NCI-H524 (cell line): Measurements from ENCODE around the gene PIWIL1.
A peak's percentile ranks its signal among the peaks of the same experiment; 100 is the strongest.

Experiments
- DNase-seq, 2 experiments: peaks; one replicate each; lab custom pipeline; 2025; lab: John Stamatoyannopoulos, UW

The PIWIL1 gene

DNA sequence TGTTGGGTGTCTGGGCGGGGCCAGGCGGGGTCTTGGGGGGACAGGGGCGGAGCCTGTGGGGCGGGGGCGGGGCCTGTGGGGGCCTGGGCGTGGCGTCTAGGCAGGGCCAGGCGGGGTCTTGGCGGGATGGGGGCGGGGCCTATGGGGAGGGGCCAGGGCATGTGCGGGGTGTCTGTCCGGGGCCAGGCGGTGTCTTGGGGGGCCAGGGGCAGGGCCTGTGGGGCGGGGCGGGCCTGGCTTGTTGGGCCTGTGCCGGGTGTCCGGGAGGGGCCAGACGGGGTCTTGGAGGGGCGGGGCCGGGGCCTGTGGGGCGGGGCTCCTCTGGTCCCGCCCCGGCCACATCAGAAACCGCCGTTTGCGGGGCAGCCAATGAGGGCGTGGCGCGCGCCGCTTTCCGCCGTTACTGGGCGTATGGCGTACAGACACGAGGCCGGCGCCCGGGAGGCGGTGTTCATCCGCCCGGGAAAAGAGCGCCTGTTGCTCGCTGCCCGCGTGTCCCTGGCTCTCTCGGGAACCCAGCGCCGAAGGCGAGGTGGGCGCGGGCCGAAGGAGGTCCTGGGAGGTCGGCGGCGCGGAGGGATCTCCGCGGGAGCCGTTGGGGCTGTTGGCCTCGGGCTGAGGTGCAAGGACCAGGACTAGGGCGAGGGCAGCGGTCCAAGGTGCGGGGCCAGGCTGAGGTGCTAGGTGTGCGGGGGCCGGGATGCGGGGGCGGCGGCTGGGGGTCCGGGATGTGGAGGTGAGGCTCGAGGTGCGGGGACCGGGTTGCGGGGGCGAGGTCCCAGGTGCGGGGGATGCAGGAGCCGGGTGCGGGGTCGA is at the start of gene PIWIL1:
Gene PIWIL1 (plus strand): TSS at position 400 of the 816 bp plus-strand sequence. CDS start 4,705 bp downstream, outside the sequence.
- DNase-seq = no peak

DNA sequence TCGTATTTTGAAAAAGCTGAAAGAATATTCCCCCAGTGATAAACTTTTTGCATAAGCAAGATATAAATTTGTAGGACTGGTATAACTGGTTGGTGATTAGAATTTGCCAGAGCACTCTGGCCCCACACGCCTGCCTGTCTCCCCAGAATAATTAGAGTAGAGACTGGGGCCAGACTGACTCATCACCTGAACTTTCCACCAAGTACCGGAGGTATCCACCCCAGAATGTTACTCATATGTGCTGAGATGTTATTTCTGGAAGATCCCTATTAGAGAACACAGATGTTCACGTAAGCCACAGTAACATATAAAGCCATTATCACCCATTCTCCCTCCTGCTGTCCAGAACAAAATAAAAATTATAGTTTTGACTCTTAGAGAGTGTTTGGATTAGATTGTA is 49.5 kb upstream of the PIWIL1 start:
- DNase-seq = no peak

DNA sequence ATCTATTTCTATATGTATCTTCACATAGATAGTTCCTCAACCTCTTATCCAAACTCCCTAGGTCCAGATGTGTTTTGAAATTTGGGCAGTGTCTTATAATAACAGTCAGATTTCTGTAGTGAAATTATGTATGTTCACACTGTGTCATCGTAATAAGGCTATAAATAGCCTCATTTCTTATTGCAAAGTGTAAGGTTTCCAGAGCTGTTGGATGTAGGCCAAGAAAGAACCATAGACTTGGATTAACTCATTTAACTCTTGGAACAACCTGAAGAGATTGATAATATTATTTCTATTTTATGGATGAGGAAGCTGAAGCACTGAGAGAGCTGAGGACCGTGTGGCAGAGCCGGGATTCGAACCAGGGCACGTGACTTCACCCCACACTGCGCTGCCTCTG is 49.0 kb upstream of the PIWIL1 start:
- DNase-seq = peak in 1 of 2 experiments; percentile 15

DNA sequence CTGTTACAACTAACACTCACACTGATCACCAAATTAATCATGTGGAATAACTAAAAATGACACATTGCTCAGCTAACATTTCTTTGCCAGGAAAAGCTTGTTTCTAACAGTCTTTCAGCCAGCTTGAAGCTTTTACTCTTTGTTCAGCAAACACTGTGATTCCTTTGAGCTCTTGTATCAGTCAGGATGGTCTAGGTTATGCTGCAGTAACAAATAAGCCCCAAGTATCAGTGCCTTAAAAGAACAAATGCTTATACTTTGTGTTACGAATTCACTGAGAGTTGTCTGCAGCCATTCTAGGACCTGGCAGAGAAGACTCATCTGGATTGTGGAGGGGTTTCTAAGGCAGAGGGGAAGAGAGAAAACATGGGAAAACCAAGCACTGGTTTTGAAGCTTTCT is 47.6 kb upstream of the PIWIL1 start:
- no peak for DNase-seq

DNA sequence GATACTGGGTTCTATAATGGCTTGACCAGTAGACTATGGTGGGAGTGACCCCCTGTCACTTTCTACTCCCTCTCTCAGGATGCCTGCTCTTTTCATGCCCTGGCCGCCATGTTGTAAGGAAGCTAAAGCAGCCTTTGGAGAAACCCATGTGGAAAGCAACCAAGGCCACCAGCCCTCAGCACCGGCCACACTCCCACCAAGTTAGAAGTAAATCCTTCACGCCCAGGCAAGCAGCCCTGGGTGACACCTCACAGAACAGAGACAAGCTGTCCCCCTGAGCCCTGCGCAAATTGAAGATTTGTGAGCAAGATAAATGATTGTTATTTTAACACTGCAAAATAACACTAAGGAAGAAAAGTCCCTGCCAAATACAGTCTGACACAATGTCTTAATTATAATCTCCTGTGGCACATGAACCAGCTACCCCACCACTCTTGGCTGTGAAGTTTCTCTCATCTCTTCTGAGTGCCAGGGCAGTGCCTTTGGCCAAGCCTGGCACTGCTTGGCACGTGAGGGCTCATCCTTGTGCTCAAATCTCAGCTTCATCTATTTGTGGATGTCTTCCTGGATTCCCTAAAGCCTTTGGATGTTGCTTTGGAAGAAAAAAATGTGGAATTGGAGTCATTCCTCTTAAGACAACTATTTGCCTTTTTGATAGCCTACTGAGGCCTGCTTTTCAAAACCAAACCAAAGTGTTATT is 39.2 kb upstream of the PIWIL1 start:
- DNase-seq = no peak

DNA sequence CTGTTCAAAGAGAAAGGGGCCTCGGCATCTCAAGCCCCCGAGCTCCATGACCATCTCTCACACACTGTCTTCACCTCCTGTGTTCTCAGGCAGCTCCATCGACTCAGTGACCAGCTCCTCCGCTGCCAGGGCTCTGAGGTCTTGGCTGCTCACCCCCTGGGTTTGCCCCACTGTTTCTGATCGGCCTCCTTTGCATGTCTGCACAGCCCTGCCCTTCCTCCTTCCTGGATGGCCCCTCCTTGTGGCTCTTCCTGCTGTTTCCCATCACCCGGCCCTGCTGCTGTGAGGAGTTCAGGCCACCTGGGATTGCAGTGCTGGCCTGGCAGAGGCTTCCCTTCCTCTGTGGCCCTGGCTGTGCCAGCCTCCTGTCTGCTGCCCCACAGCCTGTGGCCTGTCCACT is 38.1 kb upstream of the PIWIL1 start:
- DNase-seq = no peak

DNA sequence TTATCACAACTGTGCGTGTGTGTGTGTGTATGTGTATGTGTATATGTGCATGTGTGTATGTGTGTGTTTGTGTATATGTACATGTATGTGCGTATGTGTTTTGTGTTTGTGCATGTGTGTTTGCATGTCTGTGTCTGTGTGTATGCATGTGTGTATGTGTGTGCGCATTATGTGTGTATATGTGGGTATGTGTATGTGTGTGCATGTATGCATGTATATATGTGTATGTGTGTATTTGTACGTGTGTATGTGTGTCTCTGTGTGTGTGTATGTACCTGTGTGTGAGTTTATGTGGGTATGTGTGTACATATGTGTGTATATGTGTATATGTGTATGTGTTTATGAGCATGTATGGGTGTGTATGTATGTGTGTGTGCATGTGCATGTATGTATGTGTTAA is 37.6 kb upstream of the PIWIL1 start:
- no peak for DNase-seq

DNA sequence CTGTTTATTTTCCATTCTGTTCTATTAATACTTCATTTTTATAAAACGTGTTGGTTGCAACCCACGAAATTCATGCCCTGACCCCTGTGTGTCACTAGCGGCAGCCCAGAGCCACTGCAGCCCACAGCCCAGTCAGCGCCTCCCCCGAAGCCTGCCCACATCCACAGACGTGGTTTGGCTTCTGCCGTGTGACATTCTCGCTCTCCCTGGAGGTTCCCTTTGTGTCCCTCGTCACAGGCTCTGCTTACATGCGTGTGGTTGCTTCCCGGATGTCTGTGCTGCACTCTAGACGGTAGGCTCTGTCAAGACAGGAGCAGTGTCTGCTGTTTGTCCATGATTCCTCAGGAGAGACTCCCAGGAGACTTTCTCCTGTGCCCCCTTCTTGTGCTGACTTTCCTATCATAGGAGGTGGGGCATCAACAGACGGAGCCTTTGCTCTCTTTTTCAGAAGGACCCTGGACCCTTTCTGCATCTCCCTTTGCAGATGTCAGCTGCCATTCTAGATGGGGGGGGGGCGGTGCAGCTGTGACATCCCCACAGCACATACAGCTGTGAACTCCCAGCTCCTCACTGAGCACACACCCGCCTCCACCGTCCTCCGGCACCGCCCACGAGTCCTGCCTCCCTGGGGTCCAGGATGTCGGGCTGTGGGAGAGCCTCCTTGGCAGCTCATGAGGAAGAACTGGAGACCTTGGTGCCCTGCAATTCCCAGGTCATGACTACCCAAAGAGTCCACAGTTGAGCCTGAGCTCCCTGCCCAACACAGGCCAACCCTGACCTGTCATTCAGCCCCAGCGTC is 36.8 kb upstream of the PIWIL1 start:
- no peak for DNase-seq

DNA sequence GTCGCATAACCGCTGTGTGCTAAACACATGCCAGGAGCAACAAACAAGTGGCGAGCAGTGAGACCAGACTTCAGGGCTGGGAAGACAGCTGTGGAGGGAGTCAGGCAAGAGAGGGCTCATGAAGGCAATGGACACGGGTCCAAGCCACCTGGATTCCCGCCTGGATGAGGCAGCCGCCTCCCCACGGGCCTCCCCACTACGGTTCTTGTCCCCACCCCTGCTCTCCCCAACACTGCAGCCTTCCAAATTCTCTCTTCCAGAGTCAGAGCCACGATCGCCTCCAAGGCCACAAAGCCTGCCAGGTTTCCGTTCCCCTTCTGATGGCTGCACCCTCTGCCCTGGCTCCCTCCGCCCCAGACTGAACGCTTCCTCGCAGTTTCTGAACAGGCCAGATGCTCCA is 36.1 kb upstream of the PIWIL1 start:
- no peak for DNase-seq

DNA sequence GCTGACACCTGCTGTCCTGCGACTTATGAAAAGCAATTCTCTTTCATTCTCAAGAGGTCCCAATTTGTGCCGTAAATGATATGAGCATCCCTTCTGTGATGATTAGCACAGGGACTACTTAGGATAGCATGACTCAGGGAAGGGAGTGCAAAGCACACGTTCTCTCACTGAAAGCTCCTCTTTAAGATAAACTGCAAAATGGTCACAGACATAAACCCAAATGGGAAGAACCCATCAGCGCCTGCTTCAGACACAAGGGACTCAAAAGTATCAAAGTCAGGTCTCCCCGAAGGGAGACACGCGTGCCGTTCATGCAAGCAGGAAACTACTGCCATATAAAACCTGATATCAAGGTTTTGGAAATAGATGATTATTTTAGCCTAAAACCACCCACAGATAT is 33.9 kb upstream of the PIWIL1 start:
- DNase-seq = peak in 1 of 2 experiments; percentile 31

DNA sequence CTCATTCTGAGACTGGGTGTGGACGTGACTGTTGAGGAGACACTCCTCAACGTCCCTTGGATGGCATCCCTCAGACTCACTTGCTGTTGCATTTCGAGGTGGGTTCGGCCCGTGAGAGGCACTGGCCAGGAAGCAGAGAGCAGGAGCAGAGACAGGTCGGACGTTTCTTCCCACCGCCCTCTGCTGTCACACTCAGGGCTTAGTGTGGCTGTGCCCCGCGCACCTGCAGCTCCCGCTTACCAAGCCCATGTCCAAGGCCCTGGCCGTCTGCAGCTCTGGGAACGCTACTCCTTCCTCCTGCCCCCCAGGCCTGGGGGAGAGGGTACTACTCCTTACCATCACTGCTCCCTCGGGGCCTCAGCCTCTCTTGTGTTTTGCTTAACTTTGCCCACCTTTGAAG is 29.8 kb upstream of the PIWIL1 start:
- DNase-seq = no peak

DNA sequence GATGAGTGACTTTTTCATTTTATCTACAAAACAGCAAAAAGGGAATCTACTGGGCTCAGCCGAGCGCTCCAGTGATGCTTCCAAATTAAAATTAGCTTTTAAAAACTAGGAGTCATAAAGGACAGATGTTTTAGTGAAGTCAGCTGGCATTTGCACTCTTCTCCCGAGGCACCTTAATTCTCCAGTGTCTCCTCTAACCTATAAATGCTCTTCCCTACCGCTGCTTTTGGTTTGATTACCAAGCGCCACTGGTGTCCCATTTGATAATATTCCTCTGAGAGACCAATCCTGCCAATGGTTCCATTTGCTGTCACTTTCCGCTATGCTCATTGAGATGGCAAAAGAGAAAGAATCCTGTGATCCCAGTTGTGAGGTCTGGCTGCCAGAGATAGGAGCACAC is 29.3 kb upstream of the PIWIL1 start:
- DNase-seq = no peak

DNA sequence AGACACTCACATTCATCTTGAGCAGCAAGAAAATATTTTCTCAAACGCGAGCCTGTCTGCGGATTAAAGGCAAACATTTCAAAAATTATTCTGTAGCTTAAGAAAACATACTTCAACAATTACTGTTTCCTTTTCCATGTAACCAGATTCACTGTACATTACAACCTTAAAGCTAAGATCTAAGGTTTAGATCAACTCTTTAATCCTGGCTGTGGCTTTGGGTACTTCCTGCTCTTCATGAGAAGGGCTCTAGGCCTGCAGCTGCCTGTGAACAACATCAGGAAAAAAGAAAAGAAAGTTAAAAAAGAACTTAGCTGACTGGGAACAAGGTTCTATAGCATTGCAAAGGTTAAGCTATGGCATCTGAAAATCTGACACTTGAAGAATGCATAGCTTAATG is 21.4 kb upstream of the PIWIL1 start:
- DNase-seq = no peak

DNA sequence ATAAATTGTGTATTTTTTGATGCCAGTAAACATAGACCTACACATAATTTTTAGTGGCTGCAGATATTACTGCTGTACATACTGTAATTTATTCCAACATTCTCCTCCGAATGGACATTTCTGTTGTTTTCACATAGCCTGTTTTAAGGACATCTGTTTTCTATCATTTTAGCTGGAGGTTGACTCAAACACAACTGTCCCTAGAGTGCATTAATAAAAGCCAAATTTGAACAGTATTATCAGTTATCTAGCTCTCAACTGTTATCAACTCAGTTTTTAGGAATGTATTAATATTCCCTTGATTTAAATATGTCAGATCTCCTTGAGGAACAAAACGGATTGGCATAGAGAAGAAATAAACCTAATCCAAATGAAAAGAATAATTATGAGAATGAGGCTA is 17.2 kb upstream of the PIWIL1 start:
- no peak for DNase-seq

DNA sequence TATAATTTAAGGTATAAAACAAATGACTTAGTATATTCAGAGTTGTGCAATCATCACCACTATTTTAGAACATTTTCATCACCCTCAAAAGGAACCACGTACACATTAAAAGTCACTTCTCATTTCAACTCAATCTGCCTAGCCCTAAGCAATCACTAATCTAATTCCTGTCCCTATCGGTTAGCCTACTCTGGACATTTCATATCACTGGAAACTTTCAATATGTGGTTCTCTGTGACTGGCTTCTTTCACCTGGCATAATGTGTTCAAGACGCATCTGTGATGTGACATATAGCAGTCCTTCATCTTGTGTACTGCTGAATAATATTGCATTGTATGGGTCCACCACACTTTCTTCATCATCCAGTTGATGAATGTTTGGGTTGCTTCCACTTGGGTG is 15.4 kb upstream of the PIWIL1 start:
- DNase-seq = no peak

DNA sequence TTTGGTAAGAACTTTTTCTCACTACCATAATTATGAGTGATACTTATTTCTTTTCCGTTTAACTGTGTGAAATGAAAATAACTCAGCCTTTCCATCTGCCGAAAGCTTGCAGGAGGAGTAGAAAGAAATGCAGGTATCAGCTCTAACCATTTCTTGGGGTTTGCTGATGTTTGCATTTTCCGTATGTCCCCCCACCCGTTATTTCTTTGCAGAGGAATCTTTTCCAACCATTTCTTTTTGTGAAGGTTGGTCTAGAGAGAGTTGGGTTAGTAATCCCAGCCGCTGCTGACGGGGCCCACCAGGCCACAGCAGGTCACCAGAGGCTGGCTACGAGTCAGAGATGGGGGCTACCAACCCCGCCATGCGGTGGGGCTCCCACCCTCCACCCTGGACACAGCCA is 7.0 kb upstream of the PIWIL1 start:
- no peak for DNase-seq

DNA sequence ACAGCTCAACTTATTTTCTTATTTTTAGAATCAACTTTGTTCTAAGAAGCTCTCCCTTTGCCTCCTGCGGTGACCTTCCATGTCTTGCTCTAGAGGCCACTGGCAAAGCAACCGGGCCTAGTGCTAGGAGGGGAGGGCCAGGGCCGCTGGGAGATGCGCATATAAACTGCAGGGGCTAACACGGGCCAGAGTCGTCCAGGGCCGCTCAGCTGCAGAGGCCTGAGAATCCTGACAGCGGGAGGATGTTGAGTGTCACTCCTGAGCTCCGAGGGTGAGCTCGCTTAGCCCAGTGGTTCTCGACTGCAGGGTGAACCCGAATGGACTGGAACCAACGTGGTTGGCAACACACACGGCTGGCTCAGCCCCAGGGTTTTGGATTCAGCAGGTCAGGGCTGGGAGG is 6.5 kb upstream of the PIWIL1 start:
- DNase-seq = no peak

DNA sequence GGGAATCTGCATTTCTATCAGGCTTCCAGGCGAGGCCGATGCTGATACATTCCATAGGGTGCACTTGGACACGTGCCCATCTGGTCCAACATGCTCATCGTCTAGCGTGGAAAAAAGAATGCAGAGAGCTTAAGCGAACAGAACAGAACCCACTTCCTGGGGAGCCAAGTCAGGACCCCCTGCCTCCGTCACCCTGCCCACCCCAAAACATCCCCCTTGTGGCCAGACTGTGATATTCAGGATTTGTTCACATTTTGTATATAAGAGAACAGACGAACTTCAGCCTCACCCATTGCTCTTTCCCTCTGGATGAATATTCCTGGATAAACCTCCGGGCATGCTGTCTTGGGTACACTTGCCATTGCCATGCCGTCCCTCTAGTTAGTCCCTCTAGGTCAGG is 4.3 kb upstream of the PIWIL1 start:
- DNase-seq = no peak

DNA sequence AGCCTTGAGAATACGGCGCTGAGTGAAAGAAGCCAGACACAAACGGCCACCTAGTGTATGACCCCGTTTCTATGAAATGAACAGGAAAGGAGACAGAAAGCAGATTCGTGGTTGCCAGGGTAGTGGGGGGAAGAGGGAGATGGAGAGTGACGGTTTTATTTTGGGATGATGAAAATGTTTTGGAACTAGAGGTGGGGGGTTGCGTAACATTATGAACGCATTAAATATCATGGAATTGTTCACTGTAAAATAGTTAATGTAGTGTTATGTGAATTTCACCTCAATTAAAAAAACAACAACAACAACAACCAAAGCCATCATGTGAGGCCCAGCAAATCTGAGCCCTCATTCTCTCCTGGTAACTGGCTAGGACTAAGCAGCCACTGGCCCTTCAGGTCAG is 3.3 kb upstream of the PIWIL1 start:
- no peak for DNase-seq

DNA sequence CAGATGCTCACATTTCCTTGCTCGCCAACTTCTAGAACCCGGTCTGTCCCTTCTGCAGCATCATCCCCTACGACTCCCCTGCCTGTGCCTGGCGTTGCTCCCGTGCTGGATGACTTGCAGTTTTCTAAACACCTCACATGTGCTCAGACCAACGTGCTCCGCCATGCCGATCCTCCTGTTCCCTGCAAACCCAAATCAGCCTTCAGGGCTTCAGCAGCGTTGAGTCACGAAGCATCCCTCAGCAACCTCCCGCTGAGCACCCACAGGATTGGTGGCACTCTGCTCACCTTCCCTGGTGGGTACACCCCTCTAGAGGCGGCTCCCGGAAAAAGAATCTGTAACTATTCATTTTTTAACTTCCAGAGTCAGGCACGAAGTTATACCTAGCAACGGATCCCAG is 2.8 kb upstream of the PIWIL1 start:
- peak; percentile 44 to 67 for DNase-seq

DNA sequence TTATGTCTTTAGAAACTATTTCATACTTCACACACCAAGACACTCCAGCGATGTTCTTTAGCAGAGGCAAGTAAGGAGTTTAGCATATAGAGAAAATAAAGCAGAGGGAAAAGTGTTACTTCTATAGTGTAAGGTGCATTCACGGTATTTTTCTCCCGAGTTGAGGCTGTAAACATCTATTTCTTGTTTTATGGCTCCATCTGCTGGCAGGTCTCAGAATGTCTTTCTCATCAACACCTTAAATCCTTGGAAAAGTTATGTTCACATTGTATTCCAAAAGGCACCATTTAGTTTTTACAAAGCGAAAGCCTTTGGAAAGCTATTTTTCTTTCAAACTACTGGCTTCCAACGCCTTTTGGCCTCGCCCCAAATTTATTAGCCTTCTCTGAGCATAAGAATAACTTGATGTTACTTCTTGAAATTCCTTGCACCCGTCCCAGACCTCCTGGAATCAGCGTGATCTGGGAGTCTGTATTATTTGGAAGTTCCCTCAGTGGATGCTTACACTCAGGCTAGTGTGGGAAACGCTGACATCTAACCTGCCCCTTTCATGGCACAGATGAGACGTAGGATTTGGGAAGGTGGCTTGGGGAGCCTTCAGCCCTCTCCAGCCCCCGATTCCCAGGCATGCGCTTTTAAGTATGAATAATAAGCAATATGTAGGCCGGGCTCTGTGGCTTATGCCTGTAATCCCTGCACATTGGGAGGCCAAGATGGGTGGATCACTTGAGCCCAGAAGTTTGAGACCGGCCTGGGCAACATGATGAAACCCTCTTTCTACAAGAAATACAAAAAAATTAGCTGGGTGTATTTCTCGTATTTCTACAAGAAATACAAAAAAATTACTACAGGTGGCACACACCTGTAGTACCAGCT is 1.9 kb upstream of the PIWIL1 start:
- DNase-seq = peak; percentile 35 to 75
